KMS-11 (cell line): ENCODE data around the gene WEE2.
"Not testable (repeated sequence)": the region's sequence is repeated elsewhere in the genome, so short reads cannot be mapped to it uniquely, and the experiment has no call there.

ENCODE experiments used
- H2AFZ ChIP-seq: fragments of 200-600 bp; sonication (generic); 2 replicates; pipeline ENCODE4 v1.6.1; 2016; ENCODE audit warnings: antibody characterized with exemption, mixed run types, low read depth
- H3K27ac ChIP-seq: fragments of 200-600 bp; sonication (generic); 2 replicates; pipeline ENCODE4 v1.6.1; 2016; ENCODE audit warnings: mild to moderate bottlenecking, mixed run types
- H3K27me3 ChIP-seq: fragments of 200-600 bp; sonication (generic); 2 replicates; pipeline ENCODE4 v1.6.1; 2017; ENCODE audit warnings: mild to moderate bottlenecking, low read depth, mixed run types, moderate library complexity; ENCODE audit not compliant: insufficient read depth
- H3K36me3 ChIP-seq: fragments of 200-600 bp; sonication (generic); 2 replicates; pipeline ENCODE4 v1.6.1; 2017; ENCODE audit warnings: mild to moderate bottlenecking, mixed run types; ENCODE audit not compliant: insufficient read depth
- H3K4me1 ChIP-seq: fragments of 200-600 bp; sonication (generic); 2 replicates; pipeline ENCODE4 v1.6.1; 2016; ENCODE audit warnings: mild to moderate bottlenecking, low read depth, mixed run types; ENCODE audit not compliant: poor library complexity, severe bottlenecking
- H3K4me2 ChIP-seq: fragments of 200-600 bp; sonication (generic); 2 replicates; pipeline ENCODE4 v1.7.0; 2016; ENCODE audit warnings: mild to moderate bottlenecking, mixed run types
- H3K4me3 ChIP-seq: fragments of 200-600 bp; sonication (generic); IDR thresholded peaks from 2 replicates; pipeline ENCODE4 v1.6.1; 2017; ENCODE audit warnings: low read depth, low read length, mixed read lengths; ENCODE audit not compliant: insufficient read depth
- H3K79me2 ChIP-seq: fragments of 200-600 bp; sonication (generic); 2 replicates; pipeline ENCODE4 v1.6.1; 2016; ENCODE audit warnings: low read depth, mixed run types; ENCODE audit not compliant: insufficient read depth
- H3K9ac ChIP-seq: fragments of 200-600 bp; sonication (generic); 2 replicates; pipeline ENCODE4 v1.6.1; 2016; ENCODE audit warnings: mild to moderate bottlenecking, mixed run types
- H4K20me1 ChIP-seq: fragments of 200-600 bp; sonication (generic); 2 replicates; pipeline ENCODE4 v1.6.1; 2016; ENCODE audit warnings: mild to moderate bottlenecking, mixed run types; ENCODE audit not compliant: insufficient read depth
- CTCF ChIP-seq: fragments of 200-600 bp; sonication (generic); conservative IDR thresholded peaks from 2 replicates; pipeline ENCODE4 v1.6.1; 2017; ENCODE audit warnings: low read depth, mild to moderate bottlenecking, antibody characterized with exemption, low read length, moderate library complexity, mixed read lengths

Gene WEE2

GRCh38 chr7:141744131-141744530 is 36.0 kb downstream of the WEE2 start:
- no peaks in the 10 kb centered on the region for H4K20me1 ChIP-seq
- H2AFZ ChIP-seq = no peak overlapping the region
- H3K36me3 ChIP-seq = peaks cover 61% of the 10 kb centered on the region
- H3K27me3 ChIP-seq = no peaks in the 10 kb centered on the region
- no peak overlapping the region for H3K27ac ChIP-seq
- no peak overlapping the region for H3K4me2 ChIP-seq
- H3K9ac ChIP-seq = no peak overlapping the region
- no peak overlapping the region for H3K4me3 ChIP-seq
- peaks cover 17% of the 10 kb centered on the region for H3K4me1 ChIP-seq
- peaks cover 25% of the 10 kb centered on the region for H3K79me2 ChIP-seq
- no peak for TF ChIP-seq CTCF

GRCh38 chr7:141748396-141748795 is 40.2 kb downstream of the WEE2 start:
- peaks cover 68% of the 10 kb centered on the region for H3K36me3 ChIP-seq
- no peaks in the 10 kb centered on the region for H4K20me1 ChIP-seq
- no peak overlapping the region for H2AFZ ChIP-seq
- TF ChIP-seq CTCF = no peak
- H3K27ac ChIP-seq = no peak overlapping the region
- no peak overlapping the region for H3K9ac ChIP-seq
- H3K4me2 ChIP-seq = no peak overlapping the region
- no peak overlapping the region for H3K4me3 ChIP-seq
- H3K79me2 ChIP-seq = 0 out of 2 replicates have a peak, but pooled peaks cover 3% of the 10 kb centered on the region
- no peaks in the 10 kb centered on the region for H3K4me1 ChIP-seq
- H3K27me3 ChIP-seq = no peaks in the 10 kb centered on the region

DNA sequence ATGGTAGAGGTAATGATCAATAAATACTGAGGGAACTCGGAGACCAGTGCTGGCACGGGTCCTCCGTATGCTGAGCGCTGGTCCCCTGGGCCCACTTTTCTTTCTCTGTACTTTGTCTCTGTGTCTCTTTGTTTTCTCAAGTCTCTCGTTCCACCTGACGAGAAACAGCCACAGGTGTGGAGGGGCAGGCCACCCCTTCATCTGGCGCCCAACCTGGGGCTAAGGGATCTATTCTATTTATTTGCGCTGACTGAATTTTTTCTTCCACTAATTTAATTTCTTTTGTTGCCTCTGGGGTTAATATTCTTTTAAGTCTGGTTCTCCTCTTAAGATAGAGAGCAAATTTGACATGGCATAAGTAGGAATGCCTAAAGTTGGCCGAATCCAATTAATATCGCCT is 43.8 kb downstream of the WEE2 start:
- H3K79me2 ChIP-seq, H3K27me3 ChIP-seq, H3K4me3 ChIP-seq, H3K4me1 ChIP-seq, H2AFZ ChIP-seq, H3K9ac ChIP-seq, H3K4me2 ChIP-seq, H4K20me1 ChIP-seq, H3K27ac ChIP-seq: not testable (repeated sequence)
- peaks cover 39% of the 10 kb centered on the region for H3K36me3 ChIP-seq

DNA sequence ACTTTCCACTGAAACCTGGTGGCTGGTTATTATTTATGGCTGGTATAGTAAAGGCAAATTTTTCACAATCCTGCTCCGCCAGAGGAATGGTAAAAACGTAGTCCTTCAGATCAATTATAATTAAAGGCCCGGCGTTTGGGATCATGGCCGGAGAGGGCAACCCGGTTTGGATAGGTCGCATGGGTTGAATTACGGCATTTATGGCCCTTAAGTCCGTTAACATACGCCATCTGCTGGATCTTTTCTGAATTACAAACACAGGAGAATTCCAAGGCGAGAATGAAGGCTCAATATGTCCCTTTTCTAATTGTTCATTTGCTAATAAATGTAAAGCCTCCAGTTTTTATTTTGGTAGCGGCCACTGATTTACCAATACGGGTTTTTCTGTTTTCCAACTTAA is 44.5 kb downstream of the WEE2 start:
- Histone ChIP-seq H3K79me2 (no peaks in the 10 kb centered on the region), H3K36me3 (peaks cover 35% of the 10 kb centered on the region), H3K4me3 (no peak overlapping the region), H2AFZ (no peak overlapping the region), H3K4me1 (no peaks in the 10 kb centered on the region), H3K27me3 (no peaks in the 10 kb centered on the region), H3K9ac (no peak overlapping the region), H4K20me1 (no peaks in the 10 kb centered on the region), H3K4me2 (no peak overlapping the region), H3K27ac (no peak overlapping the region)
- peak; percentile 80 for TF ChIP-seq CTCF

- Histone ChIP-seq H3K36me3 (peaks cover 21% of the 10 kb centered on the region), H4K20me1 (no peaks in the 10 kb centered on the region), H3K4me3 (no peak overlapping the region), H2AFZ (no peak overlapping the region), H3K27ac (no peak overlapping the region), H3K4me2 (no peak overlapping the region), H3K27me3 (no peaks in the 10 kb centered on the region), H3K79me2 (no peaks in the 10 kb centered on the region), H3K4me1 (no peaks in the 10 kb centered on the region), H3K9ac (no peak overlapping the region)
- TF ChIP-seq CTCF = peak; percentile 82
Observed at GRCh38 chr7:141754939-141755338, 46.8 kb downstream of the WEE2 start.
